Right lobe of liver (tissue), 6 donors: ENCODE measurements around the gene B3GLCT. TPM values are rescaled to one million over a fixed set of nuclear protein-coding genes. Genes with fewer than 3 reads are reported as not detected.

ENCODE experiments used
- ATAC-seq, 4 donors: fragments of 200-7000 bp; cut with Tn5 transposase; one replicate each; pipeline ENCODE4 v1.9.1; 2020; ENCODE audit warnings: mild to moderate bottlenecking in 4 of 4, moderate library complexity in 4 of 4
- DNase-seq, 3 donors: peaks; one replicate each; pipeline ENCODE4 v3.0.0-alpha.2; 2020
- H3K27ac ChIP-seq, 3 donors: fragments of 200-600 bp; one replicate each; pipeline ENCODE4 v1.8.0; 2022
- H3K27me3 ChIP-seq, 2 donors: fragments of 200-600 bp; one replicate each; pipeline ENCODE4 v1.8.0; 2022
- H3K36me3 ChIP-seq, 4 donors: fragments of 200-600 bp; sonication (generic) in 1 of 4; one replicate each; pipeline versions ENCODE4 v1.5.1 to v1.8.0; 2017 to 2022; ENCODE audit warnings: control low read depth in 1 of 4
- H3K4me1 ChIP-seq, 4 donors: fragments of 200-600 bp; sonication (generic) in 1 of 4; one replicate each; pipeline versions ENCODE4 v1.5.1 to v1.8.0; 2017 to 2022; ENCODE audit warnings: control low read depth in 1 of 4
- H3K4me3 ChIP-seq, 3 donors: fragments of 200-600 bp; one replicate each; pipeline ENCODE4 v1.8.0; 2022
- H3K9me3 ChIP-seq, 4 donors: fragments of 200-600 bp; sonication (generic) in 1 of 4; one replicate each; pipeline versions ENCODE4 v1.5.1 to v1.8.0; 2017 to 2022; ENCODE audit warnings: control low read depth in 1 of 4
- CTCF ChIP-seq, 4 donors: fragments of 200-600 bp in 3 of 4; fragments of 450-650 bp in 1 of 4; IDR thresholded peaks; one replicate each; pipeline versions ENCODE4 v1.5.1 to v1.8.0; 2016 to 2022; ENCODE audit warnings: antibody characterized with exemption in 4 of 4, mild to moderate bottlenecking in 2 of 4
- POLR2A ChIP-seq: fragments of 450-650 bp; IDR thresholded peaks from one replicate; pipeline ENCODE4 v1.6.1; 2017; ENCODE audit warnings: antibody characterized with exemption, mild to moderate bottlenecking
- WGBS: methylation state at CpG from one replicate; pipeline ENCODE4 v1.1.6; 2018; ENCODE audit warnings: low coverage, low lambda C conversion rate; ENCODE audit not compliant: insufficient coverage; ENCODE audit errors: missing lambda C conversion rate; 5-methylcytosine and 5-hydroxymethylcytosine counted together
- intact Hi-C, 2 donors: fragments of 100-400 bp; cut with DNase I; formaldehyde crosslinking; loops; one replicate each; pipeline versions ENCODE4 v1.11.2 to v1.14.1; 2022
- total RNA-seq, 6 experiments: library from RNA; depleted of rRNA in 2 of 6; stranded (reverse); fragments of >200 nt in 2 of 6; fragmentation: NEBNext Ultra II Directional in 3 of 6; extraction: Animal tissue kit (Norgen Biotek cat#: 25700) in 3 of 6; gene quantifications; one replicate each; pipeline versions ENCODE4 v1.1.0 to v1.2.4, GENCODE V29; 2016 to 2023
- donor health status: DM: no; HTN: yes; CAD: no.
- donor health status: DM: no; HTN: no; CAD: no.
- donor health status: DM: no; HTN: no; CAD: no.
- donor health status: DM: no; HTN: yes; CAD: no.
- donor health status: DM: no; HTN: yes; CAD: no.

Gene B3GLCT
- total RNA-seq, 6 experiments from 2014 or later, result 2.7 to 3.6 (median 3.0) TPM

- Histone ChIP-seq H3K27me3 (no peaks in the 10 kb centered on the region), H3K36me3 (no peaks in the 10 kb centered on the region), H3K9me3 (no peaks in the 10 kb centered on the region), H3K4me3 (no peak overlapping the region), H3K27ac (no peak overlapping the region), H3K4me1 (no peaks in the 10 kb centered on the region)
- WGBS, result 25% methylated on average over 2 of the region's 2 CpGs
- intact Hi-C loops, result no loop called here
- ATAC-seq, result no peak
- TF ChIP-seq CTCF (IDR thresholded peaks at IDR 0.05) (no peak), POLR2A (no peak)
- DNase-seq, result no peak
These were observed 178.2 kb downstream of the B3GLCT start for GRCh38 chr13:31377946-31378345.

GRCh38 chr13:31380715-31381114, 180.9 kb downstream of the B3GLCT start:
- TF ChIP-seq POLR2A (no peak), CTCF (IDR thresholded peaks at IDR 0.05) (no peak)
- 42% methylated on average over 4 of the region's 4 CpGs for WGBS
- ATAC-seq (no peak), DNase-seq (no peak)
- no peaks in the 10 kb centered on the region for H3K9me3 ChIP-seq
- H3K4me1 ChIP-seq, result no peaks in the 10 kb centered on the region
- H3K36me3 ChIP-seq, result no peaks in the 10 kb centered on the region
- H3K4me3 ChIP-seq, result no peak overlapping the region
- intact Hi-C loops, result no loop called here
- no peaks in the 10 kb centered on the region for H3K27me3 ChIP-seq
- H3K27ac ChIP-seq, result no peak overlapping the region

Other genes starting within 250 kb of the B3GLCT start
- 10 to 100 TPM; 19.6 to 60.8 (median 31.0) TPM for gene HSPH1, start 38.1 kb upstream of the B3GLCT start, total RNA-seq